Measurements from ENCODE around the gene PPP5C.

Gene PPP5C

DNA sequence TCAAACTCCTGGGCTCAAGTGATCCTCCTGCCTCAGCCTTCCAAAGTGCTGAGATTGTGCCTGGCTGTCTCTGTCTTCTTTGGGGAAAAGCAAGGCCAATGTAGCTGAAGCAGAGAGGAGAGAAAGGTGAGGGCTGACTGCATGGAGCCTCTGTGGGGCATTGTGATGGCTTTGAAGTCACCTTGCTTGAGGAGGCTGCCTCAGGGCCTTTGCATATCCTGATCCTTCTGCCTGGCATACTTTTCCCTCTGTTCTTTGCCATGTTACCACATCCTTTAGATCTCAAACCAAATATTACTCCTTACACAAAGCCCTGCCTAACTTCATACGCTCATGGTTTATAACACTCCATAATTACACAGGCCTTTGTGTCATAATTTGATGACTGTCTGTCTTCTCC lies 9.4 kb upstream of the PPP5C start:
- DNase-seq, result no peak

GRCh38 chr19:46339446-46339845 lies 7.4 kb upstream of the PPP5C start:
- no peak for DNase-seq

DNA sequence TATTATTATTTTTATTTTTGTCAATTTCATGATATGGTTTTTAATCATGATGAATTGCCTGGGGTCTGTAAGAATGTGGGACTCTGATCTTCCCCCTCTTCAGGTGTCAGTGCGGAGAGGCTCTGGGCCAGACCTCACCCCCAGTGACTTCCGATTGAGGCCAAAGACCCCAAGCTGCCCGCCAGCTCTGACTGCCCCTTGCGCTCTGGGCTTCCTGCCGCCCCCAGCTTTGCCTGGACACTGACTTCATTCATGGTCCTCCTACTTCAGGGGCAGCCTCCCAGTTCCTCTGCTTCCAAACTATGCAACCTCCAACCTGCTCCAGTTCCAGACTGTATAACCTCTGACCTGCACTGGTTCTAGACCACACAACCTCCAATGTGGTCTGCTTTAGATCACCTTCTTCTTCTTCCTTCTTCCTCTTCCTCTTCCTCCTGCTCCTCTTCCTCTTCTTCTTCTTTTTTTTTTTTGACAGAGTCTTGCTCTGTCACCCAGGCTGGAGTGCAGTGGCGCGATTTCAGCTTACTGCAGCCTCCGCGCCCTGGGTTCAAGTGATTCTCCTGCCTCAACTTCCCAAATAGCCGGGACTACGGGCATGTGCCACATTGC lies 6.7 kb upstream of the PPP5C start:
- DNase-seq, result no peak

DNA sequence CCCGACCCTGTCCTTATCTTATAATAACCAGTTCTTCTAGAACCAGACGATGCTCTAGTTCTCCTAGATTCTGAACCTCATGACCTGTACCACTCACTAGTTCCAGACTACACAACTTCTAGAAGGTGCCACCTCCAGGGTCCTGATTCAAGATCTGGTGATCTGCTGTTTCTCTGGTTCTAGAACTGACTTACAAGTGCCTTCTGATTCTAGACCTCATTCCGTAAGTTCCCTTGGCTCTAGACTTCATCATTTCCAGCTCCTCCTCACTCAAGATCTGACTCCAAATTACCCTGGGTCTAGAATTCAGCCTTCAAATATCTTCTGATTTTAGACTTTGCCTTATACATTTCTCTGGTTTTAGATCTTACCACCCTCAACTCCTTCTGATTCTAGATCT lies 5.0 kb upstream of the PPP5C start:
- no peak for DNase-seq

GRCh38 chr19:46344363-46344762 lies 2.5 kb upstream of the PPP5C start:
- no peak for DNase-seq

- DNase-seq, result no peak
Observed at GRCh38 chr19:46345157-46345556, 1.7 kb upstream of the PPP5C start.

DNA sequence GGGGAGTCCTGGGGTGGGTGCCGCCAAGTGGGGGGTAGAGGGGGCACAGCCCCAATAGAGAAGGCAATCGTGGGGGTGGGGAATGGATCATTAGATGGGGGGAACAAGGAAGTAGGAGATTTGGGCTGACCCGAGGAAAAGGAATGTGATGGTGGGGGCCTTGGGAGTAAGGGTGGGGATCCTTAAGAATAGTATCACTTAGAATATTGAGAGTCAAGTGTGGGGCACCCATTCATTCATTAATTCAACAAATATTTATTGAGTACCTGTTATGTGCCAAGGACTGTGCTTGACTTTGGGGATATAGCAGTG lies 641 bp downstream of the PPP5C start:
- DNase-seq, result no peak

DNA sequence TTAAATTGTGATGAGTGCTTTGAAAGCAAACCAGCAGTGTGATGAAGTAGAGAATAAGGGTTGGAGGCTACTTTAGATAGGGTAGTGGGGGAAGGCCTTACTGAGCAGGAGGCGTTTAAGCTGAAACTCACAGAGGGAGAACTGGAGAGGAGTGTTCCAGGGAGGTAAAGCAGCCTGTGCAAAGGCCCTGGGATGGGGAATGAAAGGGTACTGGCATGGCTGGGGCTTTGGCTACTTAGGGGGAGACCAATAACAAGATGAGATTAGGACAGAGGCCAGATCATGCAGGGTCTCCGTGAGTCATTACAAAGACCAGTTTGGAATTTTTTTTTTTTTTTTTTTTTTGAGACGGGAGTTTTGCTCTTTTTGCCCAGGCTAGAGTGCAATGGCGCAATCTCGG lies 1.1 kb downstream of the PPP5C start:
- no peak for DNase-seq

DNA sequence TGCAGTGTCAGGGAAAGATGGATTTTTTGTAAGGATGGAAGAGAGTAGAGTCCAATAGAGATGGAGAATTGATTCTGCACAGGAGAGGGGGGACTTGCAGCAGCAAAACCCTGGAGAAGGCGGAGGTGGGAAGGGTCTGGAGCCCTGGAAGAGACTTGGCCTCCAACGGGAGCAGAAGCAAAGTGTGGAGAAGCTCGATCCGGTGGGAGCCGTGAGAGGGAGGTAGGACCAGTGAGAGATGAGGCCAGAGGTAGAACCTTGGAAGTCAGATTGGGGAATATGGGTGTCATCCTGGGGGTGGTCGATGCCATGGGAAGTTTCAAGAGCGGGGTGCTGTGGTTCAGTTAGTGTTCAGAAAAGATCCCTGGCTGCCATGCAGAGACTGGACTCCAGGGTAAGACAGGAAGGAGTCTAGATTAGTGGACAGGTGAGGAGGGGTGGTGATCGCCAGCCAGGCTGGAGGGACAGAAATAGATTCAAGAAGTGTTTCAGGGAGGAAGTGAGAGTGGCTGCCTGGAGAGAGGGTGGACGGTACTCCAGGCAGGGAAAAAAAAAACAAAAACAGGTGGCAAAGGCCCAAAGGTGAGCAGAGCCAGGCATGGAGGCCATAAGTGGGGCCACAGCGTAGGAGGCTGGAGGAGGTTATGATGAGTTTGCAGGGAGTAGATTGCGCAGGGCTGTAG lies 2.6 kb downstream of the PPP5C start:
- no peak for DNase-seq

DNA sequence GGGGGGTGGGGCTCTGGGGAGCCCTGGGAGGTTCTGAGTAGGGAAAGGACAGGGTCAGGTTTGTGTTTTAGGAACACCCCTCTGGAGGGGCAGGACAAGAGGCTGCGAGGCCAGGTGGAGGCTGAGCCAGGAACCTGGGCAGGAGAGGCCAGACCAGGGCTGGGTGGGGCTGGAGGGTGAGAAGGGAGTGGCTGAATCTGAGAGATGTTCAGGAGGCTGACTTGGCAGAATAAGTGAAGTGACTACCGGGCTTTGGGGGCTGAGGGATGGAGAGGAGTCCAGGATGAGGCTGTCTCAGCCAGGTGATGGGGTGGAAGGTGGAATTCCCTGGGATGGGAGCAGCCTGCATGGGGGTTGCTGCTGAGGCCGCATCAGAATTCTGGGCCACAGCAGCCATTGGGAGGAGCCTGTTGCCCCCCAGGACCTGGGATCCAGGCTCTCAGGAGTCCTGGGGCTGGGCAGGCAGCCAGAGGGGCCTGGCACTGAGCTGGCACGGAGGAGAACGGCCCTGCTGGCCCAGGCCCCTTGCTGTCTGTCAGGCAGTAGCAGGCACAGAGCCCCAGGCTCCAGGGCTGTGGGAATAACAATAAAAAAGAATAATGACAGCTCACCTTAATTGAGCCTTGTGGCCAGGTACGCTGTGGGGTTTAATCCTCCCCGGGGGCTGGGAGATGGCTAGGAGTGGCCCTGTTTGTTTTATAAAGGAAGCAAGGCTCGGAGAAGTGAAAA lies 3.3 kb downstream of the PPP5C start:
- no peak for DNase-seq

DNA sequence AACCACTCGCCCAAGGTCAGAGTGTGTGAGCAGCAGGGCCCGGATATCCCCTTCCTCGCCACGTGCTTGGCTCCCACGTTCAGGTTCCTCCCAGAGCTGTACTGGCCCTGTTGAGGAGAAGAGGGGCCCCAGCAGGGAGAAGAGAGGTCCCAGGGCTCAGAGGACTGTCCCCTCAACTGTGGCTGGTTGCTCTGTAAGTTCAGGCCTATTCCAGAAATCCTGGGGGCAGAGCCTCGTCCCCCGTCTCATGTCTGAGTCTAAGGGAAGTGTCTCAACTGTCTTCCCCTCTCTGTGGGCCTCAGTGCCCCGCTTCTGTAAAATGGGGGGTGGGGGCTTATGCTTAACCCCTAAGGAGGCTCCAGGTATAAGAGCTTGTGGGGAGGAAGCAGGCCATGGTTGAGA lies 3.9 kb downstream of the PPP5C start:
- no peak for DNase-seq

- DNase-seq, result no peak
Observed at GRCh38 chr19:46351241-46352041, 4.6 kb downstream of the PPP5C start.

- DNase-seq, result no peak
Observed at GRCh38 chr19:46353730-46354528, 7.0 kb downstream of the PPP5C start.

GRCh38 chr19:46355234-46356148 lies 8.6 kb downstream of the PPP5C start:
- DNase-seq, result no peak

DNA sequence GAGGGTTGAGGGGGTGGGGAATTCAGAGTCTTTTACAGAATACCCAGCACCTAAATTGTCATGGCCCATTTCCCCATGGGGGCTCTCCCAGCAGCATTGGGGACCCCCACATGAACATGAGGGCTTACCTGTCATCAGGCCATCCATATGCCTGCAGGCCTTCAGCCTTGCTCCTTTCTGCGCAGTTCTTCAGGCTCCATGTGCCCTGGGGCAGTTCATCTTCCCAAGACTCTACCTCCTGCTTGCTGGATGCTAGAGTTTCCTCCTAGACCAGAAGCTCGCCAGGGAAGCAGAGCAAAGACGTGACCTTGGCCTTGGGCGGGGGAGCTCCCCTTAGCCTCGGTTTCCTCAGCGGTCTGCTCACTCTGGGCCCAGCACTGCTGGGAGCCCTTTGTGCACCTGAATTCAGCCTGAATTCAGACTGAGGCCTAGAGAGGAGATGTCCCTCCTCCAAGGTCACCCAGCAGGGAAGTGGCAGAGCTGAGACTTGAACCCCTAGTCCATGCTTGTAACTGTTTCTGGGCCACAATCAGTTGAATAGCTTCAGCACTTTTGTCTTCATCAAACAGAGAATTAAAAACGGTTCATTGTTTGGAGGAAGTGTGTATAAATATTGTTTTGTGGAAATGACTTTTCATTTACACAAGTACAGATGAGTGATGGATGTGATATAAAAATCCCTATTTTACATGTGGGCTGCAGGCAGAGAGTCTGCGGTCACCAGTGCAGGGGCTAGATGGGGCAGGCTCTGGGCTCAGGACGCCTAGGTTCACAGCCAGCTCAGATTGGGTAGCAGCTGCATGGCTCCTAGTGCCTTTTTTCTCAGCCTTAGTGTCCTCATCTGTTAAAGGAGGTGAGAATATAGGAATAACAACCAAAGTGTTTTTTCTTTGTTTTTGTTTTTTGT lies 9.5 kb downstream of the PPP5C start:
- no peak for DNase-seq

GRCh38 chr19:46357846-46358583 lies 11.1 kb downstream of the PPP5C start:
- DNase-seq, result no peak

GRCh38 chr19:46361915-46362314 lies 15.0 kb downstream of the PPP5C start:
- no peak for DNase-seq

- DNase-seq, result no peak
Observed at GRCh38 chr19:46364359-46364758, 17.5 kb downstream of the PPP5C start.

- DNase-seq, result no peak
Observed at GRCh38 chr19:46365561-46365960, 18.7 kb downstream of the PPP5C start.
